Fibroblast of pulmonary artery (primary cell): ENCODE measurements around the gene TRMT1.

Source experiments
- DNase-seq: peaks from one replicate; pipeline ENCODE4 v3.0.0-alpha.2; 2010; ENCODE audit warnings: low read depth
- H3K4me3 ChIP-seq: replicated peaks from 2 replicates; pipeline ENCODE4 v1.5.1; 2011; ENCODE audit warnings: low read depth, mild to moderate bottlenecking, control low read depth, low read length, moderate library complexity
- TF ChIP-seq, protein P1 (sequence below): IDR thresholded peaks from 2 replicates; pipeline ENCODE4 v1.5.1; 2011; ENCODE audit warnings: mild to moderate bottlenecking, control low read depth, low read length, inconsistent platforms; ENCODE audit errors: missing control alignments

Gene TRMT1

DNA sequence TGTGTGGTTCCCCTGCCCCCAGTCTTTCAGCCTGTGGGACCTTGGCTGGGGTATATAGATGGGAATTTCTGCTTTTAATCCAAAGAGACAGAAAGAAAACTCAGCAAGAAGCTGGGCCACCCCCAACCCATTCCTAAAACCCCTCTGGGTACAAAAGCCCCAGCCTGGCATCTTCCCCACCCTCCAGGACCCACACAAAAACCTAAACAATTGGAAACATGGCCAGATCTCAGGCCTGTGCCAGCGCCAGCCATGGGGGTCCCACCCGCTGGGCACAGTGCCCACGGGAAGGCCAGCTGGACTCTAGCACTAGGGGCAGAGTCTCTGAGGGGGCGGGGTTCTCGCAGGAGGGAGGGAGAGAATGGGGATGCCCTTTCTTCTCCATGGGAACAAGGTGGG, 22.4 kb downstream of the TRMT1 start:
- DNase-seq, result no peak
- H3K4me3 ChIP-seq, result no peak overlapping the region
- TF ChIP-seq, protein P1, sequence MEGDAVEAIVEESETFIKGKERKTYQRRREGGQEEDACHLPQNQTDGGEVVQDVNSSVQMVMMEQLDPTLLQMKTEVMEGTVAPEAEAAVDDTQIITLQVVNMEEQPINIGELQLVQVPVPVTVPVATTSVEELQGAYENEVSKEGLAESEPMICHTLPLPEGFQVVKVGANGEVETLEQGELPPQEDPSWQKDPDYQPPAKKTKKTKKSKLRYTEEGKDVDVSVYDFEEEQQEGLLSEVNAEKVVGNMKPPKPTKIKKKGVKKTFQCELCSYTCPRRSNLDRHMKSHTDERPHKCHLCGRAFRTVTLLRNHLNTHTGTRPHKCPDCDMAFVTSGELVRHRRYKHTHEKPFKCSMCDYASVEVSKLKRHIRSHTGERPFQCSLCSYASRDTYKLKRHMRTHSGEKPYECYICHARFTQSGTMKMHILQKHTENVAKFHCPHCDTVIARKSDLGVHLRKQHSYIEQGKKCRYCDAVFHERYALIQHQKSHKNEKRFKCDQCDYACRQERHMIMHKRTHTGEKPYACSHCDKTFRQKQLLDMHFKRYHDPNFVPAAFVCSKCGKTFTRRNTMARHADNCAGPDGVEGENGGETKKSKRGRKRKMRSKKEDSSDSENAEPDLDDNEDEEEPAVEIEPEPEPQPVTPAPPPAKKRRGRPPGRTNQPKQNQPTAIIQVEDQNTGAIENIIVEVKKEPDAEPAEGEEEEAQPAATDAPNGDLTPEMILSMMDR, result no peak

DNA sequence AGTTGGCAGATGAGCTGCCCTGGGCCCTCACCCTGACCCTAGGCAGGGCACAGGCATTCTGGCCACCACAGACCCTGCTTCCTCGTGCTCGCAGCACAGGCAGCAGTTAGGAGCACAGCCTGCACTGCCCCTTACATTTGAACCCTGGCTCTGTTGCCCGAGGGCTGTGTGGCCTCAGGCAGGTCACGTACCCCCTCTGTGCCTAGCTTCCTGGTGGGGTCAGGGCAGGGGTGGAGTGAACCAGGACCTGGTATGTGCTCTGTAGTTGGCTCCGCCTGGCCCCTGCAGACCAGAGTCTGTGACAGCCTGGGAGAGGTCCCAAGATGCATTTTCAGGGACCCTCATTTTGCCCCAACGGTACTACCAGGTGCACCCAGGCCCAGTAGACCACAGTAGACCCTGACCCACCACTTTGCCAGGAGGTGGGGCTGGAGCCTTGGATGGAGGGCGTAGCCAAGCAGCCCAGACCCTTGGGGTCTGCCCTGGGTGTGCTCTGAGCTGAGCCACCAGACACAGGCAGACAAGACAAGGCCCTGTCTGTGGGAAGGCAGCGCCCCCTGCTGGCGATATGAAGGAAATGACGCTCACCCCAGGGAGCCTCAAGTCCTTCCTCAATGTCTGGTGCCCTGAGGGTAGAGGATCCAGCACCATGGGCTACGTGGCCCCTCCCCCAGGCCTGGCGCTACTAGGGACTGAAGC, 23.0 kb downstream of the TRMT1 start:
- TF ChIP-seq, protein P1, result peak; percentile 83
- peak; percentile 87 for DNase-seq
- H3K4me3 ChIP-seq, result no peak overlapping the region

DNA sequence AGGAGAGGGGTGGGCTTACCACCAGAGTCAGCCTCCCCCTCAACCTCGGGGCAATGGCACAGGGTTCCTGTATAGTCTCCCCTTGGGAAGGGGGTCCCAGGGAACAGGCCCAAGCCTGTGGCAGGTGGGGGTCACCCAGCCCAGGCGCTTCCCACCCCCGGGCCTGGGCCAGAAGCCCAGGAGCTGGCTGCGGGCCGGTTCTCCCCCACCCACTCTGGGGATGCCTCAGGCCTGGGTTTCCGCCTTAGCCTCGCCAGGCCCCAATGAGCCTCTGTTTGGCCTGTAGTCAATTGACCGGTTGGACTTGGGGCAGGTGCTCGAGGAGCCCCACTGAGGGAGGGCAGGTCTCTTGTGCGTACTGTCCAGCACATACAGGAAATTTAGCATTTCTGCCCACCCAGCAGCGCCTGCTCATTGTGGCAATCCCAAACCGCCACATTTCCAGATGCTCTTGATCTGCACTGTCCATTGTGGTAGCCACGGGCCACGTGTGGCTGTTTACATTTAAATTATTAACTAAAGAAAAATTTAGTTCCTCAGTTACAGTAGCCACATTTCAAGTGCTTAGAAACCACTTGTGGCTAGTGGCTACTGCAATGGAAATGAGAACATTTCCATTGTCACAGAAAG, 23.8 kb downstream of the TRMT1 start:
- TF ChIP-seq, protein P1, result no peak
- H3K4me3 ChIP-seq, result no peak overlapping the region
- DNase-seq, result no peak

DNA sequence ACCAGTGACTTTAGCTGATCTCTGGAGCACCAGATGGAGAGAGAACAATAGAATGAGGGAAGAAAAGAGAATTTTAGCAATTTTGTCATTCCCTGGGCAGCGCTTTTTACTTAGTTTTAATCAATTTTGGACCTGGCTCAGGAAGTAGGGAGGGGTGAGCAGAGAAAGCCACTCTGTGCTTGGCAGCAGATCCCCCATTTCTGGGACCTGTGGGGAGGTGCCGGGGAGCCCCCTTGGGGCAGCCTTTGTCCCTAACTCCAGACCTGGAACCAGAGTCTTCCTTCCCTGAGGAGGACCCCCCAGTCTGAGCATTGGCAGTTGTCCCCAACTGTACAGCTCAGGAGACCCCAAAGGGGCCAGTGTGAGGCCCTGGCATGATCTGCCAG, 24.4 kb downstream of the TRMT1 start:
- DNase-seq, result no peak
- TF ChIP-seq, protein P1, result no peak
- no peak overlapping the region for H3K4me3 ChIP-seq

DNA sequence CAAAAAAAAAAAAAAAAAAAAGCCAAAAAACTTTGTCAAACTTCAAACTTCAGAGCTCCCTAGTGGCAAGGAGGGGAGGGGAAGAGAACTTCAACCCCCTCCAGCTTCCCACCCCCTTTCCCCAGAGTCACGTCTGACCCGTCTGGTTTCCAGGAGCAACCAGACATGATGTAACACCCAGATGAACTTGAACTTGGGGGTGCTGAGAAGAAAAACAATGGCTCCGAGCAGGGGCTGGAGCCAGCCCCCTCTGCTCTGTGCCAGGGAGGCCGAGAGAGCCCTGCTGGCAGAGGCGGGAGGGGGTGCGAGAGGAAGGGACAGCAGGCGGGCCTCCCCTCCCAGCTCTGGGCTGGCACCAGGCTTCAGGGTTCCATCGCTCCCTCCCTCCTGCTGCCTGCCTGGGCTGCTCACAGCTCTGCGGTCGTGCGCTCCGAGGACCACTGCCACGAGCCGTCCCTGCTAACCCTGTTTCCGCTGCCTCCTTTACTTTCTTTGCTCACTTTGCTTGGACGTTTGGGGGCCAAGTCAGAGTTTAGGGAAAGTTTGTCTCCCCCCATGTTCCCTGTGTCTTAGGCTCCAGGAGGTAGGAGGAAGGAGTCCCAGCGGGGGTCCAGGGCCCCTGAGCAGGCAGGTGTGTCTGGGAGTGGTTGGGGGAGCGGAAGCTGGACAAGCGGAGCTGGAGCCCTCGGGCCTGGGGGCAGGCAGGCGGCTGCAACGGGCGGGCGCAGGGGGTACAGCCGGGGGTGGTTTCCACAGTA, 25.0 kb downstream of the TRMT1 start:
- TF ChIP-seq, protein P1, result no peak
- H3K4me3 ChIP-seq, result no peak overlapping the region
- DNase-seq, result peak; percentile 94

DNA sequence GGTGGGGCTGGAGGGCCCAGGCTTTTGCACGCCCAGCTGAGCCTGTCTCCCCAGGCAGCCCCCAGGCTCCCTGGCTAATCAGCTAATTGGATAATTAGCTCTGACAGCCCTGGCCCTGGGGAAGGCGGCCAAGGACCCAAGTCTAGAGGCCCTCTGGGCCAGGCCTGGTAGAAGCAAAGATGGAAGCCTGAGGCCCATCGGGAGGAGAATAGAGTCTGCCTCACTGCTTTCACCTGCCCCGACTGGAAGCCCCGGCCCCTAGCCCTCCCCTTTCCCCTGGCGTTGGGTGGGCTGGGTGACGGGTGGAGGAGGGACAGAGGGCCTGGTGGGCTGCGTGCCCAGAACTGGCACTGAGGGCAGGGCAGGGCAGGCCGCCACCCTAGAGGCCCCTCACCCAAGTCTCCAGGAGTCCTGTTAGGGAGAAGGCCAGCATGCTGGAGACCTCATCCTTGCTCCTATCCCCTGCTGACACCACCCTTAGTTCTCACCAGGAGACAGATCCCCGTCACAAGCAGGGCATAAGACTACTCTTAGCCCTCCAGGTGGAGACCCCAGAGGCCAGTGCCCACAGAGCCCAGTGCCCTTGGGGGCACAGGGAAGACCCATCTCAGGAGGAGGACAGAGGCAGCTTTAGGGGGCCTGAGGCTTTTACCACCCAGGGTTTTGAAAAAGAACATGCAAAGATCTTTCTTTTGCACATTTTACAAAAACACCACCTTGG, 25.9 kb downstream of the TRMT1 start:
- TF ChIP-seq, protein P1, result no peak
- H3K4me3 ChIP-seq, result no peak overlapping the region
- DNase-seq, result no peak
